Vagina (tissue), 2 donors: ENCODE results near the gene IFT43.

Experiments
- POLR2A ChIP-seq, 2 donors: fragments of 450-650 bp; IDR thresholded peaks; one replicate each; pipeline ENCODE4 v1.6.1; 2017; ENCODE audit warnings: antibody characterized with exemption in 2 of 2, mild to moderate bottlenecking in 2 of 2, moderate library complexity in 2 of 2
- POLR2AphosphoS5 ChIP-seq, 2 donors: sonication (generic); formaldehyde crosslinking; IDR thresholded peaks; one replicate each; pipeline ENCODE4 v1.9.0; 2017; ENCODE audit warnings: antibody characterized with exemption in 2 of 2, mild to moderate bottlenecking in 2 of 2, low read depth in 1 of 2; ENCODE audit not compliant: insufficient read depth in 1 of 2
- TF ChIP-seq, protein P1 (sequence below), 3 experiments: fragments of 450-650 bp in 2 of 3; fragments of 200-600 bp in 1 of 3; sonication (generic) in 1 of 3; IDR thresholded peaks; one replicate each; pipeline ENCODE4 v1.5.1; 2017 to 2019; ENCODE audit warnings: antibody characterized with exemption in 3 of 3, mild to moderate bottlenecking in 2 of 3, moderate library complexity in 2 of 3

DNA sequence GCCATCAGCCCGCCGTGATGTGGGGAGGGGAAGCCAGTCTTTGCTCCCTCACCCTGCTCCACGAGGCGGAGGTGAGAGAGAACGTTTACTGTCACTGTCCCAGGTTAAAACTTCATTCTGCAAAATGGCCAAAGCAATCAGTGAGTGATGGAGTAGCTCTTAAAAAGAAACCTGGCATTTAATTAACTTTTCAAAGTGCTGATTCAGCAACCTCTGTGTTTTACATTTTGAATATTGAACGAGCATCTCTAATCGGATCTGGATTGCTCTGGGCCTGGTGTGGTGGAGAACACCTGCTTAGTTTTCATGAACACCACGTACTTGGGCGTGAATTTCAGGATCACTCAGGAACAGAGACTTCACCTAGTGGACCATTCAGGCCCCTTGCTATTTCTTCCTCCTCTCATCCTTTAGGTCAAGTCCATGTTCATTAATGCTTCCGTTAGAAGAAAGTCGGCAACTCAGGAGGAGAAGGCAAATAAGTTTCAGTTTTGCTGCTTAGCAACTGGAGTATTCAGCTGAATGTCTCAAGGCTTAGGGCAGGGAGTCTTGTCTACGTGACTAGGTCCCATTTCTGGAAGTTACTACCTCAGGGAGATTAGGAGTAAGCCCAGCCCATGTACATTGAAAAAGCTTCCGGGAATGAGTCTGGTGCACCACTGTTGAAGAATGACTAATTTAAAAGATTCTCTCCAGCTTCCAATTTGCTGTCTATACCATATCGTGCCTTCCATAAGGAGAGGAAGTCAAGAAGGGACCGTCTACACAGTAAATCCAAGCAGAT, 68.2 kb downstream of the IFT43 start:
- TF ChIP-seq, protein P1, sequence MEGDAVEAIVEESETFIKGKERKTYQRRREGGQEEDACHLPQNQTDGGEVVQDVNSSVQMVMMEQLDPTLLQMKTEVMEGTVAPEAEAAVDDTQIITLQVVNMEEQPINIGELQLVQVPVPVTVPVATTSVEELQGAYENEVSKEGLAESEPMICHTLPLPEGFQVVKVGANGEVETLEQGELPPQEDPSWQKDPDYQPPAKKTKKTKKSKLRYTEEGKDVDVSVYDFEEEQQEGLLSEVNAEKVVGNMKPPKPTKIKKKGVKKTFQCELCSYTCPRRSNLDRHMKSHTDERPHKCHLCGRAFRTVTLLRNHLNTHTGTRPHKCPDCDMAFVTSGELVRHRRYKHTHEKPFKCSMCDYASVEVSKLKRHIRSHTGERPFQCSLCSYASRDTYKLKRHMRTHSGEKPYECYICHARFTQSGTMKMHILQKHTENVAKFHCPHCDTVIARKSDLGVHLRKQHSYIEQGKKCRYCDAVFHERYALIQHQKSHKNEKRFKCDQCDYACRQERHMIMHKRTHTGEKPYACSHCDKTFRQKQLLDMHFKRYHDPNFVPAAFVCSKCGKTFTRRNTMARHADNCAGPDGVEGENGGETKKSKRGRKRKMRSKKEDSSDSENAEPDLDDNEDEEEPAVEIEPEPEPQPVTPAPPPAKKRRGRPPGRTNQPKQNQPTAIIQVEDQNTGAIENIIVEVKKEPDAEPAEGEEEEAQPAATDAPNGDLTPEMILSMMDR (IDR thresholded peaks at IDR 0.05), result no peak
- TF ChIP-seq POLR2AphosphoS5 (IDR thresholded peaks at IDR 0.05; ENCODE audit: insufficient read depth in 1 of 2, low read depth in 1 of 2) (no peak), POLR2A (IDR thresholded peaks at IDR 0.05) (no peak)
